ENCODE data around the gene FBXW9.

- TF ChIP-seq CTCF (IDR thresholded peaks at IDR 0.05): no peak
- no peak for TF ChIP-seq REST (IDR thresholded peaks at IDR 0.05; ENCODE audit: insufficient read depth in 1 of 2, low read depth in 2 of 2, low read length in 1 of 2)
- TF ChIP-seq POLR2AphosphoS5 (IDR thresholded peaks at IDR 0.05; ENCODE audit: low read depth, low read length): no peak
- no peak for TF ChIP-seq TCF7L2 (IDR thresholded peaks at IDR 0.05; ENCODE audit: low read depth, low read length)
Observed at GRCh38 chr19:12705169-12705568, 8.7 kb upstream of the FBXW9 start.

Data from Panc1 (cell line).